Stimulated activated CD4-positive, alpha-beta T cell treated with anti-CD3 and anti-CD28 coated beads, Interleukin-4, amount 100 ng/mL, for 1 hour (primary cell): ENCODE results near the gene TIGIT.

ENCODE experiments used
- DNase-seq: peaks from one replicate; pipeline ENCODE4 v3.0.0-alpha.2; 2020

Gene TIGIT

GRCh38 chr3:114356066-114356465 lies 62.2 kb downstream of the TIGIT start:
- DNase-seq, result no peak

GRCh38 chr3:114356525-114356924 lies 62.7 kb downstream of the TIGIT start:
- no peak for DNase-seq
